Endothelial cell of umbilical vein (primary cell): ENCODE results near the gene NEURL2. TPM values are rescaled to one million over a fixed set of nuclear protein-coding genes. Genes with fewer than 3 reads are reported as not detected.

Experiments
- BruUV-seq: library from RNA; stranded (reverse); fragments of 400-500 nt; replicated peaks from 2 replicates; lab custom pipeline; 2021; lab: Mats Ljungman, UMichigan
- CTCF ChIA-PET: fragments of 300-600, 350-600 bp; sonication (Branson Sonifier 250); formaldehyde crosslinking; loops from one replicate; lab custom pipeline; 2021; ENCODE audit warnings: antibody characterized with exemption, inconsistent platforms; lab: Charles Lee
- POLR2A ChIA-PET: fragments of 300-600, 350-600 bp; sonication (Branson Sonifier 250); formaldehyde crosslinking; loops from one replicate; lab custom pipeline; 2021; ENCODE audit warnings: antibody characterized with exemption, inconsistent platforms; lab: Charles Lee
- DNase-seq: peaks from one replicate; pipeline ENCODE4 v3.0.0-alpha.2; 2011; ENCODE audit warnings: low read depth, low spot score
- FAIRE-seq: peaks from 2 replicates; lab custom pipeline; 2011; peaks lifted over from hg19 to GRCh38; lab: Jason Lieb, UNC
- H2AFZ ChIP-seq: 2 replicates; pipeline ENCODE4 v1.6.0; 2012; ENCODE audit warnings: low read depth, low read length, control low read depth, inconsistent platforms
- H3K27ac ChIP-seq: 2 replicates; pipeline ENCODE4 v1.5.1; 2011; ENCODE audit warnings: low read depth, mild to moderate bottlenecking, control low read depth, low read length, moderate library complexity; ENCODE audit not compliant: insufficient read depth
- H3K27me3 ChIP-seq, 2 experiments: 2 replicates each; pipeline versions ENCODE4 v1.6.0 to v1.6.1; 2011; ENCODE audit warnings: low read length in 2 of 2, mixed read lengths in 1 of 2; ENCODE audit not compliant: control insufficient read depth in 2 of 2, insufficient read depth in 2 of 2
- H3K36me3 ChIP-seq, 2 experiments: 2 replicates in 1 of 2; 3 replicates in 1 of 2; pipeline ENCODE4 v1.5.1; 2011; ENCODE audit warnings: low read length in 2 of 2, mild to moderate bottlenecking in 1 of 2, moderate library complexity in 1 of 2; ENCODE audit not compliant: control insufficient read depth in 2 of 2, insufficient read depth in 2 of 2; ENCODE audit errors: extremely low read depth in 1 of 2
- H3K4me1 ChIP-seq: 3 replicates; pipeline ENCODE4 v1.5.1; 2011; ENCODE audit warnings: mild to moderate bottlenecking, low read length; ENCODE audit not compliant: control insufficient read depth, insufficient read depth; ENCODE audit errors: extremely low read depth
- H3K4me2 ChIP-seq: 2 replicates; pipeline ENCODE4 v1.6.1; 2011; ENCODE audit warnings: low read length, control low read depth, mixed read lengths; ENCODE audit not compliant: insufficient read depth
- H3K4me3 ChIP-seq, 3 experiments: fragments of 200-600 bp in 1 of 3; sonication (generic), shearing (Covaris generic) in 1 of 3; replicated peaks in 1 of 3; 2 replicates each; pipeline ENCODE4 v1.5.1; 2011 to 2016; ENCODE audit warnings: control low read depth in 3 of 3, low read length in 3 of 3, mild to moderate bottlenecking in 2 of 3, inconsistent platforms in 1 of 3, low read depth in 1 of 3, moderate library complexity in 1 of 3; ENCODE audit not compliant: insufficient read depth in 1 of 3
- H3K79me2 ChIP-seq: 2 replicates; pipeline ENCODE4 v1.6.0; 2012; ENCODE audit warnings: low read length, inconsistent platforms; ENCODE audit not compliant: control insufficient read depth, insufficient read depth
- H3K9ac ChIP-seq: replicated peaks from 2 replicates; pipeline ENCODE3; 2011; ENCODE audit warnings: low read length, control low read depth; ENCODE audit not compliant: insufficient read depth; ENCODE audit errors: extremely low read depth
- H3K9me1 ChIP-seq: replicated peaks from 3 replicates; pipeline ENCODE4 v1.6.0; 2011; ENCODE audit warnings: mild to moderate bottlenecking, low read length; ENCODE audit not compliant: control insufficient read depth, insufficient read depth; ENCODE audit errors: extremely low read depth
- H3K9me3 ChIP-seq: replicated peaks from 2 replicates; pipeline ENCODE4 v1.5.1; 2012; ENCODE audit warnings: low read length, inconsistent platforms; ENCODE audit not compliant: control insufficient read depth, insufficient read depth
- H4K20me1 ChIP-seq: replicated peaks from 2 replicates; pipeline ENCODE3; 2011; ENCODE audit warnings: mild to moderate bottlenecking, low read length; ENCODE audit not compliant: control insufficient read depth, insufficient read depth; ENCODE audit errors: extremely low read depth
- FOS ChIP-seq: IDR thresholded peaks from 2 replicates; pipeline ENCODE4 v1.6.1; 2011; ENCODE audit warnings: mild to moderate bottlenecking, low read length, moderate library complexity, borderline replicate concordance; ENCODE audit not compliant: insufficient read depth
- JUN ChIP-seq: IDR thresholded peaks from 2 replicates; pipeline ENCODE4 v1.6.1; 2011; ENCODE audit warnings: borderline replicate concordance, low read depth; ENCODE audit not compliant: insufficient read length, insufficient read depth
- POLR2A ChIP-seq: IDR thresholded peaks from 2 replicates; pipeline ENCODE4 v1.6.1; 2012; ENCODE audit warnings: low read depth, mild to moderate bottlenecking, control low read depth, low read length
- dilution Hi-C: fragments of 300-500 bp; cut with MboI; formaldehyde crosslinking; loops from one replicate; pipeline ENCODE4 v1.15.0; 2019; ENCODE audit warnings: low sequenced_read_pairs; ENCODE audit not compliant: extremely low pct_ligation_motif_present
- intact Hi-C: fragments of 100-400 bp; cut with micrococcal nuclease; formaldehyde crosslinking; loops from one replicate; pipeline ENCODE4 v1.10.0; 2022
- polyA plus RNA-seq, 4 experiments: library from polyadenylated mRNA; depleted of rRNA in 3 of 4; stranded (reverse) in 3 of 4; unstranded in 1 of 4; fragments of >200 nt; gene quantifications; 2 replicates each; pipeline versions ENCODE4 v1.2.1 to v1.2.3, GENCODE V29; 2011 to 2012; ENCODE audit warnings: missing spikeins in 1 of 4
- total RNA-seq: library from RNA; stranded (reverse); gene quantifications from 2 replicates; pipeline ENCODE4 v1.2.3, GENCODE V29; 2021
- TF ChIP-seq, protein P1 (sequence below), 2 donors: IDR thresholded peaks; 1 replicate in 1 of 2; 2 replicates in 1 of 2; pipeline ENCODE4 v1.5.1; 2011; ENCODE audit warnings: low read length in 2 of 2, mild to moderate bottlenecking in 2 of 2, moderate library complexity in 2 of 2, control low read depth in 1 of 2, inconsistent platforms in 1 of 2, low read depth in 1 of 2; ENCODE audit not compliant: insufficient read depth in 1 of 2; ENCODE audit errors: extremely low read depth in 1 of 2

Gene NEURL2
- total and polyA plus RNA-seq, 2 donors (not counting 3 experiments of a cell fraction or from before 2014, with no cell fraction given), result 2.8 to 5.4 TPM

DNA sequence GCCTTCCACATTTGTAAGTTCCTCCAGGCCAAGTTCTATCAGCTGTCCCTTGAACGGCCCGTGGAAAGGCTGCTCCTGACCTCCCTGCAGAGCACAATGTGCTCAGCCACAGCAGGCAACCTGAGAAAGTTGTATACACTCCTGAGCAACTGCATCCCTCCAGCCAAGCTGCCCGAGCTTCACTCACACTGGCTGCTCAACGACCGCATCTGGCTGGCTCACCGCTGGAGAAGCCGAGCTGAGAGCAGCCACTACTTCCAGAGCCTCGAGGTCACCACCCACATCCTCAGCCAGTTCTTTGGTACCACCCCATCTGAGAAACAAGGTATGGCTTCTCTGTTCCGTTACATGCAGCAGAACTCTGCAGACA is 7.9 kb downstream of the NEURL2 start:
- H3K4me1 ChIP-seq, result peaks cover 11% of the 10 kb centered on the region
- H3K79me2 ChIP-seq, result peaks cover 24% of the 10 kb centered on the region
- H3K27ac ChIP-seq, result no peak overlapping the region
- no peaks in the 10 kb centered on the region for H3K9me1 ChIP-seq
- DNase-seq, result no peak
- H3K27me3 ChIP-seq, result no peaks in the 10 kb centered on the region
- no peak overlapping the region for H2AFZ ChIP-seq
- peaks cover 4 to 19% of the 10 kb centered on the region in 2 experiments for H3K36me3 ChIP-seq
- intact Hi-C loops, result no loop called here
- no peak overlapping the region for H3K4me3 ChIP-seq
- ChIA-PET POLR2A (interaction anchor here (0.7 kb wide), 1 partner anchor 52 kb away, joined by 4 read pairs; no protein-coding TSS in a partner anchor), CTCF (interaction anchor here (1.2 to 2.5 kb wide), 2 partner anchors 27 to 87 kb away, joined by 3 to 11 read pairs; no protein-coding TSS in a partner anchor)
- H3K4me2 ChIP-seq, result no peak overlapping the region
- no peak overlapping the region for H3K9ac ChIP-seq
- BruUV-seq, result no TSS peak
- no peaks in the 10 kb centered on the region for H3K9me3 ChIP-seq
- dilution Hi-C loops, result no loop called here
- TF ChIP-seq FOS, result no peak
- no peaks in the 10 kb centered on the region for H4K20me1 ChIP-seq
- FAIRE-seq, result no peak

DNA sequence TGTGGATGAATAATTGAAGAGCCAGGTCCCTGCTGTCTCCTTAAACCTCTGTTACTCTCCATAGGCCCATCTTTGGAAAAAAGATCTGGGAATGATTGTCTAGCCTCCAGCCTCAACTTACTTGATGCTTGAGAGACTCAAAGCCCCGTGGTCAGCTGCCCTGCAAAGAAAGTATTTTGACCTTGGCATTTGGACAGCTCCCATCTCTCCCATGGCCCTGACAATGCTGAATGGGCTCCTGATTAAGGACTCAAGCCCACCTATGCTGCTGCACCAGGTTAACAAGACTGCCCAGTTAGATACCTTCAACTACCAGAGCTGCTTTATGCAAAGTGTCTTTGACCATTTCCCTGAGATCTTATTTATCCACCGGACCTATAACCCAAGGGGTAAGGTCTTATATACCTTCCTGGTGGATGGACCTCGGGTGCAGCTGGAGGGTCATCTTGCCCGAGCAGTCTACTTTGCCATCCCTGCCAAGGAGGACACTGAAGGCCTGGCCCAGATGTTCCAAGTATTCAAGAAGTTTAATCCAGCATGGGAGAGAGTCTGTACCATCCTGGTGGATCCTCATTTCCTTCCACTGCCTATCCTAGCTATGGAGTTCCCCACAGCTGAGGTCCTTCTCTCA is 8.4 kb downstream of the NEURL2 start:
- CTCF ChIA-PET, result interaction anchor here (0.9 to 1.2 kb wide), 2 partner anchors 27 to 33 kb away, joined by 3 read pairs; no protein-coding TSS in a partner anchor
- Histone ChIP-seq H4K20me1 (no peaks in the 10 kb centered on the region), H3K4me1 (peaks cover 11% of the 10 kb centered on the region), H3K9me3 (no peaks in the 10 kb centered on the region), H3K4me2 (no peak overlapping the region), H3K36me3 (peaks cover 4 to 23% of the 10 kb centered on the region in 2 experiments), H3K27ac (no peak overlapping the region), H2AFZ (no peak overlapping the region), H3K9me1 (no peaks in the 10 kb centered on the region), H3K9ac (no peak overlapping the region), H3K27me3 (no peaks in the 10 kb centered on the region), H3K79me2 (peaks cover 24% of the 10 kb centered on the region), H3K4me3 (no peak overlapping the region)
- dilution Hi-C loops (no loop called here), intact Hi-C loops (no loop called here)
- POLR2A ChIA-PET, result interaction anchor here (0.7 to 2.3 kb wide), 2 partner anchors 52 to 53 kb away, joined by 4 to 12 read pairs; partner anchors contain the start of gene PCIF1
- DNase-seq, result no peak
- TF ChIP-seq JUN (no peak), POLR2A (no peak)
- TF ChIP-seq, protein P1, sequence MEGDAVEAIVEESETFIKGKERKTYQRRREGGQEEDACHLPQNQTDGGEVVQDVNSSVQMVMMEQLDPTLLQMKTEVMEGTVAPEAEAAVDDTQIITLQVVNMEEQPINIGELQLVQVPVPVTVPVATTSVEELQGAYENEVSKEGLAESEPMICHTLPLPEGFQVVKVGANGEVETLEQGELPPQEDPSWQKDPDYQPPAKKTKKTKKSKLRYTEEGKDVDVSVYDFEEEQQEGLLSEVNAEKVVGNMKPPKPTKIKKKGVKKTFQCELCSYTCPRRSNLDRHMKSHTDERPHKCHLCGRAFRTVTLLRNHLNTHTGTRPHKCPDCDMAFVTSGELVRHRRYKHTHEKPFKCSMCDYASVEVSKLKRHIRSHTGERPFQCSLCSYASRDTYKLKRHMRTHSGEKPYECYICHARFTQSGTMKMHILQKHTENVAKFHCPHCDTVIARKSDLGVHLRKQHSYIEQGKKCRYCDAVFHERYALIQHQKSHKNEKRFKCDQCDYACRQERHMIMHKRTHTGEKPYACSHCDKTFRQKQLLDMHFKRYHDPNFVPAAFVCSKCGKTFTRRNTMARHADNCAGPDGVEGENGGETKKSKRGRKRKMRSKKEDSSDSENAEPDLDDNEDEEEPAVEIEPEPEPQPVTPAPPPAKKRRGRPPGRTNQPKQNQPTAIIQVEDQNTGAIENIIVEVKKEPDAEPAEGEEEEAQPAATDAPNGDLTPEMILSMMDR (IDR thresholded peaks at IDR 0.05; ENCODE audit: extremely low read depth in 1 of 2, insufficient read depth in 1 of 2, low read depth in 1 of 2, low read length in 2 of 2), result no peak
- no TSS peak for BruUV-seq
- no peak for FAIRE-seq
